Nephron progenitor cell (in vitro differentiated cells): ENCODE measurements around the gene ARL8B.

Experiments used
- DNase-seq: peaks from one replicate; pipeline ENCODE4 v3.0.0; 2021
- H3K27ac Mint-ChIP-seq: 2 replicates; pipeline ENCODE4 v1.8.0; 2021; ENCODE audit warnings: mild to moderate bottlenecking, moderate library complexity, mixed read lengths
- H3K27me3 Mint-ChIP-seq: 2 replicates; pipeline ENCODE4 v1.8.0; 2021; ENCODE audit warnings: mild to moderate bottlenecking, low read depth, mixed read lengths; ENCODE audit not compliant: poor library complexity
- H3K36me3 Mint-ChIP-seq: 2 replicates; pipeline ENCODE4 v1.8.0; 2021; ENCODE audit warnings: low read depth, mixed read lengths
- H3K4me1 Mint-ChIP-seq: 2 replicates; pipeline ENCODE4 v1.8.0; 2021; ENCODE audit warnings: mixed read lengths
- H3K4me3 Mint-ChIP-seq: 2 replicates; pipeline ENCODE4 v1.8.0; 2021; ENCODE audit warnings: mild to moderate bottlenecking, moderate library complexity, mixed read lengths
- H3K9me3 Mint-ChIP-seq: 2 replicates; pipeline ENCODE4 v1.8.0; 2021; ENCODE audit warnings: mild to moderate bottlenecking, moderate library complexity, mixed read lengths
- TF ChIP-seq, protein P1 (sequence below): fragments of 200-600 bp; sonication (generic); IDR thresholded peaks from 2 replicates; pipeline ENCODE4 v1.5.0; 2021; ENCODE audit warnings: antibody characterized with exemption

The ARL8B gene

DNA sequence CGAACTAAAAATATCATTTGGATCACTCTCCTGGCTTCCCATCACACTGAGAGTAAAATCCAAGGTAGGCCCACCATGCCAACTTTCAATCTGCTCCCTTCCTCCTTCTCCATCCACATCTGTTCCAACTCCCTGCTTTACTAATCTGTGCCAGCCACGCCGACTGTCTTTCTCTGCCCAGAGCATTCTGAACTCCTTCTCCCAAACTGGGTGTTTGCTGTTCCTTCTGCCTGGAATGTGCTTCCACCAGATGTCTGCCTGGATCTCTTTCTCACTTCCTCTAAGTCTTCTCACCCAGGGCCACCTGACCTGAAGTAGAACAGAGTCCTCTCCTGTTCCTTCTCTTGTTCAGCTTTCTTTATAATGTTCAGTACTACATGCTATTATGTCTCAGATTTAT lies 5.6 kb upstream of the ARL8B start:
- no peak overlapping the region for H3K4me3 Mint-ChIP-seq
- H3K27me3 Mint-ChIP-seq: no peaks in the 10 kb centered on the region
- H3K36me3 Mint-ChIP-seq: no peaks in the 10 kb centered on the region
- no peak for DNase-seq
- peaks cover 14% of the 10 kb centered on the region for H3K9me3 Mint-ChIP-seq
- H3K27ac Mint-ChIP-seq: no peak overlapping the region
- TF ChIP-seq, protein P1, sequence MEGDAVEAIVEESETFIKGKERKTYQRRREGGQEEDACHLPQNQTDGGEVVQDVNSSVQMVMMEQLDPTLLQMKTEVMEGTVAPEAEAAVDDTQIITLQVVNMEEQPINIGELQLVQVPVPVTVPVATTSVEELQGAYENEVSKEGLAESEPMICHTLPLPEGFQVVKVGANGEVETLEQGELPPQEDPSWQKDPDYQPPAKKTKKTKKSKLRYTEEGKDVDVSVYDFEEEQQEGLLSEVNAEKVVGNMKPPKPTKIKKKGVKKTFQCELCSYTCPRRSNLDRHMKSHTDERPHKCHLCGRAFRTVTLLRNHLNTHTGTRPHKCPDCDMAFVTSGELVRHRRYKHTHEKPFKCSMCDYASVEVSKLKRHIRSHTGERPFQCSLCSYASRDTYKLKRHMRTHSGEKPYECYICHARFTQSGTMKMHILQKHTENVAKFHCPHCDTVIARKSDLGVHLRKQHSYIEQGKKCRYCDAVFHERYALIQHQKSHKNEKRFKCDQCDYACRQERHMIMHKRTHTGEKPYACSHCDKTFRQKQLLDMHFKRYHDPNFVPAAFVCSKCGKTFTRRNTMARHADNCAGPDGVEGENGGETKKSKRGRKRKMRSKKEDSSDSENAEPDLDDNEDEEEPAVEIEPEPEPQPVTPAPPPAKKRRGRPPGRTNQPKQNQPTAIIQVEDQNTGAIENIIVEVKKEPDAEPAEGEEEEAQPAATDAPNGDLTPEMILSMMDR: no peak
- no peaks in the 10 kb centered on the region for H3K4me1 Mint-ChIP-seq

- TF ChIP-seq, protein P1: no peak
- Mint-ChIP-seq H3K9me3 (peaks cover 4% of the 10 kb centered on the region), H3K27ac (no peak overlapping the region), H3K4me1 (peaks cover 25% of the 10 kb centered on the region), H3K36me3 (no peaks in the 10 kb centered on the region), H3K27me3 (no peaks in the 10 kb centered on the region), H3K4me3 (no peak overlapping the region)
- no peak for DNase-seq
These were observed 1.6 kb upstream of the ARL8B start for GRCh38 chr3:5120446-5120845.

GRCh38 chr3:5122741-5123706 lies 932 bp downstream of the ARL8B start:
- TF ChIP-seq, protein P1: no peak
- Mint-ChIP-seq H3K36me3 (peaks cover 5% of the 10 kb centered on the region), H3K4me3 (peak overlapping the region; percentile 98), H3K9me3 (no peaks in the 10 kb centered on the region), H3K27ac (peak overlapping the region; percentile 98), H3K27me3 (no peaks in the 10 kb centered on the region), H3K4me1 (peaks cover 25% of the 10 kb centered on the region)
- peak; percentile 16 for DNase-seq

DNA sequence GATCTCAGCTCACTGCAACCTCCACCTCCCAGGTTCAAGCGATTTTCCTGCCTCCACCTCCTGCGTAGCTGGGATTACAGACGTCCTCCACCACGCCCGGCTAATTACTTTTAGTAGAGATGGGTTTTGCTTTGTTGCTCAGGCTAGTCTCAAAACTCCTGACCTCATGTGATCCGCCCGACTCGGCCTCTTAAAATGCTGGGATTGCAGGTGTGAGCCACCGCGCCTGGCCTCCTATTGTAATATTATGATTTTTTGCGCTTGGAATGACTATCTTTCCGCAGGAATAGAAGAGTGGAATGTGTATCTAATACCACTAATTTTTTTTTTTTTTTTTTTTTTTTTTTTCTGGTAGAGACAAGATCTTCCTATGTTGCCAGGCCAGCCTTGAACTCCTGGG lies 1.8 kb downstream of the ARL8B start:
- Mint-ChIP-seq H3K36me3 (peaks cover 5% of the 10 kb centered on the region), H3K9me3 (no peaks in the 10 kb centered on the region), H3K4me3 (peak overlapping the region; percentile 98), H3K4me1 (peaks cover 25% of the 10 kb centered on the region), H3K27ac (no peak overlapping the region), H3K27me3 (no peaks in the 10 kb centered on the region)
- DNase-seq: no peak
- TF ChIP-seq, protein P1: no peak

GRCh38 chr3:5126586-5126985 lies 4.5 kb downstream of the ARL8B start:
- no peak overlapping the region for H3K27ac Mint-ChIP-seq
- no peaks in the 10 kb centered on the region for H3K9me3 Mint-ChIP-seq
- peaks cover 17% of the 10 kb centered on the region for H3K36me3 Mint-ChIP-seq
- no peaks in the 10 kb centered on the region for H3K27me3 Mint-ChIP-seq
- H3K4me1 Mint-ChIP-seq: peaks cover 25% of the 10 kb centered on the region
- H3K4me3 Mint-ChIP-seq: no peak overlapping the region
- no peak for DNase-seq
- TF ChIP-seq, protein P1: no peak

DNA sequence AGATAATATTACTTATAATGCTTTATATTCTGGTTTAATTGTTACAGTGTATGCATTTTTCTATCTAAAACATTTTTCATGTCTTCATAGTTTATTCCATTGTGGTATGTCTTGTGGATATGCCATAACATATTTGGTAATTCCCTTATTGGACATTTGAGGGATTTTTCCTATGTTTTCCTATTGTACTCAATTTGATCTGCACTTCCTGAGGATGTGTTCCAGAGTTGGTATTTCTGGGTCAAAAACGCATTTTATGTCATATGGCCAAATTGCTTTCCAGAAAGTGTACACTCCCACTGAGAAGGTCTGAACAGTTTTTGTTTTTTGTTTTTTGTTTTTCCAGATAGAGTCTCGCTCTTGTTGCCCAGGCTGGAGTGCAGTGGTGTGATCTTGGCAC lies 6.8 kb downstream of the ARL8B start:
- Mint-ChIP-seq H3K36me3 (peaks cover 17% of the 10 kb centered on the region), H3K4me1 (peaks cover 20% of the 10 kb centered on the region), H3K9me3 (no peaks in the 10 kb centered on the region), H3K27me3 (no peaks in the 10 kb centered on the region), H3K4me3 (no peak overlapping the region), H3K27ac (no peak overlapping the region)
- TF ChIP-seq, protein P1: no peak
- no peak for DNase-seq
